GM12874 (cell line): ENCODE data around the gene FAM120C.

Experiments
- CTCF ChIP-seq: IDR thresholded peaks from 2 replicates; pipeline ENCODE4 v1.5.1; 2011; ENCODE audit warnings: low read depth, mild to moderate bottlenecking, control low read depth, low read length, moderate library complexity; ENCODE audit not compliant: insufficient read depth

FAM120C gene

GRCh38 chrX:54029529-54030143 lies 153.4 kb downstream of the FAM120C start:
- TF ChIP-seq CTCF: no peak

GRCh38 chrX:54024350-54024749 lies 158.7 kb downstream of the FAM120C start:
- TF ChIP-seq CTCF: no peak
